HepG2 (cell line): ENCODE data around the gene KCTD6.

ENCODE experiments used
- CTCF ChIP-seq: sonication (generic); formaldehyde crosslinking; IDR thresholded peaks from 2 replicates; pipeline ENCODE4 v1.5.0; 2020; ENCODE audit warnings: mild to moderate bottlenecking, missing genetic modification reagents, moderate library complexity
- EZH2 ChIP-seq: conservative IDR thresholded peaks from 2 replicates; pipeline ENCODE4 v1.6.1; 2012; ENCODE audit warnings: mild to moderate bottlenecking, low read depth, low read length, moderate library complexity
- GABPA ChIP-seq, 2 experiments: IDR thresholded peaks; 2 replicates each; pipeline ENCODE4 v1.6.1; 2011 to 2016; ENCODE audit warnings: low read depth in 2 of 2, low read length in 1 of 2, missing biosample characterization in 1 of 2, missing genetic modification characterization in 1 of 2
- KMT2B ChIP-seq: IDR thresholded peaks from 2 replicates; pipeline ENCODE4 v1.6.1; 2016; ENCODE audit warnings: missing genetic modification reagents, missing compliant biosample characterization
- MAX ChIP-seq: IDR thresholded peaks from 2 replicates; pipeline ENCODE4 v1.6.1; 2012; ENCODE audit warnings: inconsistent platforms
- PLSCR1 ChIP-seq: sonication (generic); formaldehyde crosslinking; IDR thresholded peaks from 2 replicates; pipeline ENCODE4 v1.5.0; 2020; ENCODE audit warnings: missing genetic modification reagents, mild to moderate bottlenecking, borderline replicate concordance
- SUZ12 ChIP-seq: fragments of 150-350 bp; IDR thresholded peaks from 2 replicates; pipeline ENCODE4 v1.6.1; 2014; ENCODE audit warnings: low read depth, low read length

GRCh38 chr3:58466899-58467563, 24.9 kb upstream of the KCTD6 start:
- no peak for TF ChIP-seq EZH2
- no peak for TF ChIP-seq KMT2B
- TF ChIP-seq GABPA (IDR thresholded peaks at IDR 0.05; ENCODE audit: low read depth, low read length): no peak
- TF ChIP-seq GABPA (CRISPR knock-in tag; IDR thresholded peaks at IDR 0.05; ENCODE audit: low read depth): no peak
- TF ChIP-seq CTCF: no peak
- TF ChIP-seq PLSCR1 (CRISPR knock-in tag): no peak
- no peak for TF ChIP-seq MAX
- no peak for TF ChIP-seq SUZ12
